DMS53 treated with DMSO at 0.1 percent for 48 hours (cell line): ENCODE data around the gene EEFSEC.

ENCODE experiments used
- DNase-seq: peaks from one replicate; lab custom pipeline; 2025; ENCODE audit not compliant: unreplicated experiment; lab: John Stamatoyannopoulos, UW

The EEFSEC gene

GRCh38 chr3:128239304-128239703 is 86.0 kb downstream of the EEFSEC start:
- no peak for DNase-seq

- DNase-seq, result no peak
Measured at GRCh38 chr3:128240232-128240631, 87.0 kb downstream of the EEFSEC start.

- no peak for DNase-seq
Measured at GRCh38 chr3:128241741-128242140, 88.5 kb downstream of the EEFSEC start.

GRCh38 chr3:128242818-128243601 is 89.7 kb downstream of the EEFSEC start:
- no peak for DNase-seq

GRCh38 chr3:128243602-128244504 is 90.6 kb downstream of the EEFSEC start:
- no peak for DNase-seq

- DNase-seq, result no peak
Measured at GRCh38 chr3:128245460-128245859, 92.2 kb downstream of the EEFSEC start.

GRCh38 chr3:128247666-128248409 is 94.6 kb downstream of the EEFSEC start:
- DNase-seq, result no peak

GRCh38 chr3:128252083-128252482 is 98.8 kb downstream of the EEFSEC start:
- no peak for DNase-seq

GRCh38 chr3:128253150-128253549 is 99.9 kb downstream of the EEFSEC start:
- DNase-seq, result no peak

- no peak for DNase-seq
Measured at GRCh38 chr3:128254066-128254590, 100.8 kb downstream of the EEFSEC start.

- no peak for DNase-seq
Measured at GRCh38 chr3:128254967-128255366, 101.7 kb downstream of the EEFSEC start.

GRCh38 chr3:128256131-128256530 is 102.8 kb downstream of the EEFSEC start:
- DNase-seq, result no peak

GRCh38 chr3:128257632-128258031 is 104.4 kb downstream of the EEFSEC start:
- DNase-seq, result no peak

GRCh38 chr3:128260275-128260674 is 107.0 kb downstream of the EEFSEC start:
- no peak for DNase-seq

GRCh38 chr3:128262457-128262856 is 109.2 kb downstream of the EEFSEC start:
- no peak for DNase-seq

- no peak for DNase-seq
Measured at GRCh38 chr3:128263118-128263517, 109.8 kb downstream of the EEFSEC start.

GRCh38 chr3:128263946-128264345 is 110.7 kb downstream of the EEFSEC start:
- DNase-seq, result no peak

GRCh38 chr3:128266453-128266852 is 113.2 kb downstream of the EEFSEC start:
- no peak for DNase-seq

GRCh38 chr3:128267541-128267940 is 114.3 kb downstream of the EEFSEC start:
- DNase-seq, result no peak

- no peak for DNase-seq
Measured at GRCh38 chr3:128269006-128269775, 115.9 kb downstream of the EEFSEC start.
